Endothelial cell of umbilical vein (primary cell): ENCODE measurements around the gene DISP3. TPM values are rescaled to one million over a fixed set of nuclear protein-coding genes. Genes with fewer than 3 reads are reported as not detected.

Experiments used
- BruUV-seq: library from RNA; stranded (reverse); fragments of 400-500 nt; replicated peaks from 2 replicates; lab custom pipeline; 2021; lab: Mats Ljungman, UMichigan
- CTCF ChIA-PET: fragments of 300-600, 350-600 bp; sonication (Branson Sonifier 250); formaldehyde crosslinking; loops from one replicate; lab custom pipeline; 2021; ENCODE audit warnings: antibody characterized with exemption, inconsistent platforms; lab: Charles Lee
- POLR2A ChIA-PET: fragments of 300-600, 350-600 bp; sonication (Branson Sonifier 250); formaldehyde crosslinking; loops from one replicate; lab custom pipeline; 2021; ENCODE audit warnings: antibody characterized with exemption, inconsistent platforms; lab: Charles Lee
- DNase-seq: peaks from one replicate; pipeline ENCODE4 v3.0.0-alpha.2; 2011; ENCODE audit warnings: low read depth, low spot score
- FAIRE-seq: peaks from 2 replicates; lab custom pipeline; 2011; peaks lifted over from hg19 to GRCh38; lab: Jason Lieb, UNC
- H2AFZ ChIP-seq: 2 replicates; pipeline ENCODE4 v1.6.0; 2012; ENCODE audit warnings: low read depth, low read length, control low read depth, inconsistent platforms
- H3K27ac ChIP-seq: 2 replicates; pipeline ENCODE4 v1.5.1; 2011; ENCODE audit warnings: low read depth, mild to moderate bottlenecking, control low read depth, low read length, moderate library complexity; ENCODE audit not compliant: insufficient read depth
- H3K27me3 ChIP-seq, 2 experiments: 2 replicates each; pipeline versions ENCODE4 v1.6.0 to v1.6.1; 2011; ENCODE audit warnings: low read length in 2 of 2, mixed read lengths in 1 of 2; ENCODE audit not compliant: control insufficient read depth in 2 of 2, insufficient read depth in 2 of 2
- H3K36me3 ChIP-seq, 2 experiments: 2 replicates in 1 of 2; 3 replicates in 1 of 2; pipeline ENCODE4 v1.5.1; 2011; ENCODE audit warnings: low read length in 2 of 2, mild to moderate bottlenecking in 1 of 2, moderate library complexity in 1 of 2; ENCODE audit not compliant: control insufficient read depth in 2 of 2, insufficient read depth in 2 of 2; ENCODE audit errors: extremely low read depth in 1 of 2
- H3K4me1 ChIP-seq: 3 replicates; pipeline ENCODE4 v1.5.1; 2011; ENCODE audit warnings: mild to moderate bottlenecking, low read length; ENCODE audit not compliant: control insufficient read depth, insufficient read depth; ENCODE audit errors: extremely low read depth
- H3K4me2 ChIP-seq: 2 replicates; pipeline ENCODE4 v1.6.1; 2011; ENCODE audit warnings: low read length, control low read depth, mixed read lengths; ENCODE audit not compliant: insufficient read depth
- H3K4me3 ChIP-seq, 3 experiments: fragments of 200-600 bp in 1 of 3; sonication (generic), shearing (Covaris generic) in 1 of 3; replicated peaks in 1 of 3; 2 replicates each; pipeline ENCODE4 v1.5.1; 2011 to 2016; ENCODE audit warnings: control low read depth in 3 of 3, low read length in 3 of 3, mild to moderate bottlenecking in 2 of 3, inconsistent platforms in 1 of 3, low read depth in 1 of 3, moderate library complexity in 1 of 3; ENCODE audit not compliant: insufficient read depth in 1 of 3
- H3K79me2 ChIP-seq: 2 replicates; pipeline ENCODE4 v1.6.0; 2012; ENCODE audit warnings: low read length, inconsistent platforms; ENCODE audit not compliant: control insufficient read depth, insufficient read depth
- H3K9ac ChIP-seq: replicated peaks from 2 replicates; pipeline ENCODE3; 2011; ENCODE audit warnings: low read length, control low read depth; ENCODE audit not compliant: insufficient read depth; ENCODE audit errors: extremely low read depth
- H3K9me1 ChIP-seq: replicated peaks from 3 replicates; pipeline ENCODE4 v1.6.0; 2011; ENCODE audit warnings: mild to moderate bottlenecking, low read length; ENCODE audit not compliant: control insufficient read depth, insufficient read depth; ENCODE audit errors: extremely low read depth
- H3K9me3 ChIP-seq: replicated peaks from 2 replicates; pipeline ENCODE4 v1.5.1; 2012; ENCODE audit warnings: low read length, inconsistent platforms; ENCODE audit not compliant: control insufficient read depth, insufficient read depth
- H4K20me1 ChIP-seq: replicated peaks from 2 replicates; pipeline ENCODE3; 2011; ENCODE audit warnings: mild to moderate bottlenecking, low read length; ENCODE audit not compliant: control insufficient read depth, insufficient read depth; ENCODE audit errors: extremely low read depth
- FOS ChIP-seq: IDR thresholded peaks from 2 replicates; pipeline ENCODE4 v1.6.1; 2011; ENCODE audit warnings: mild to moderate bottlenecking, low read length, moderate library complexity, borderline replicate concordance; ENCODE audit not compliant: insufficient read depth
- GATA2 ChIP-seq: IDR thresholded peaks from 2 replicates; pipeline ENCODE4 v1.7.0; 2011; ENCODE audit warnings: low read depth, mild to moderate bottlenecking, moderate library complexity, mixed read lengths, low read length; ENCODE audit not compliant: insufficient read length, insufficient read depth
- JUN ChIP-seq: IDR thresholded peaks from 2 replicates; pipeline ENCODE4 v1.6.1; 2011; ENCODE audit warnings: borderline replicate concordance, low read depth; ENCODE audit not compliant: insufficient read length, insufficient read depth
- MYC ChIP-seq: IDR thresholded peaks from one replicate; pipeline ENCODE4 v1.6.1; 2011; ENCODE audit warnings: mild to moderate bottlenecking, low read depth, low read length
- POLR2A ChIP-seq: IDR thresholded peaks from 2 replicates; pipeline ENCODE4 v1.6.1; 2012; ENCODE audit warnings: low read depth, mild to moderate bottlenecking, control low read depth, low read length
- POLR2AphosphoS5 ChIP-seq: IDR thresholded peaks from 2 replicates; pipeline ENCODE4 v1.6.1; 2012; ENCODE audit warnings: low read depth, mild to moderate bottlenecking, control low read depth, low read length, moderate library complexity; ENCODE audit not compliant: insufficient read depth
- dilution Hi-C: fragments of 300-500 bp; cut with MboI; formaldehyde crosslinking; loops from one replicate; pipeline ENCODE4 v1.15.0; 2019; ENCODE audit warnings: low sequenced_read_pairs; ENCODE audit not compliant: extremely low pct_ligation_motif_present
- intact Hi-C: fragments of 100-400 bp; cut with micrococcal nuclease; formaldehyde crosslinking; loops from one replicate; pipeline ENCODE4 v1.10.0; 2022
- polyA plus RNA-seq, 4 experiments: library from polyadenylated mRNA; depleted of rRNA in 3 of 4; stranded (reverse) in 3 of 4; unstranded in 1 of 4; fragments of >200 nt; gene quantifications; 2 replicates each; pipeline versions ENCODE4 v1.2.1 to v1.2.3, GENCODE V29; 2011 to 2012; ENCODE audit warnings: missing spikeins in 1 of 4
- total RNA-seq: library from RNA; stranded (reverse); gene quantifications from 2 replicates; pipeline ENCODE4 v1.2.3, GENCODE V29; 2021
- TF ChIP-seq, protein P1 (sequence below): IDR thresholded peaks from 2 replicates; pipeline ENCODE4 v1.6.1; 2011; ENCODE audit not compliant: insufficient read depth, insufficient read length
- TF ChIP-seq, protein P2 (sequence below), 2 donors: IDR thresholded peaks; 1 replicate in 1 of 2; 2 replicates in 1 of 2; pipeline ENCODE4 v1.5.1; 2011; ENCODE audit warnings: low read length in 2 of 2, mild to moderate bottlenecking in 2 of 2, moderate library complexity in 2 of 2, control low read depth in 1 of 2, inconsistent platforms in 1 of 2, low read depth in 1 of 2; ENCODE audit not compliant: insufficient read depth in 1 of 2; ENCODE audit errors: extremely low read depth in 1 of 2

Gene DISP3
- total and polyA plus RNA-seq, 2 donors (not counting 3 experiments of a cell fraction or from before 2014, with no cell fraction given), result 0.26 to 0.49 TPM

DNA sequence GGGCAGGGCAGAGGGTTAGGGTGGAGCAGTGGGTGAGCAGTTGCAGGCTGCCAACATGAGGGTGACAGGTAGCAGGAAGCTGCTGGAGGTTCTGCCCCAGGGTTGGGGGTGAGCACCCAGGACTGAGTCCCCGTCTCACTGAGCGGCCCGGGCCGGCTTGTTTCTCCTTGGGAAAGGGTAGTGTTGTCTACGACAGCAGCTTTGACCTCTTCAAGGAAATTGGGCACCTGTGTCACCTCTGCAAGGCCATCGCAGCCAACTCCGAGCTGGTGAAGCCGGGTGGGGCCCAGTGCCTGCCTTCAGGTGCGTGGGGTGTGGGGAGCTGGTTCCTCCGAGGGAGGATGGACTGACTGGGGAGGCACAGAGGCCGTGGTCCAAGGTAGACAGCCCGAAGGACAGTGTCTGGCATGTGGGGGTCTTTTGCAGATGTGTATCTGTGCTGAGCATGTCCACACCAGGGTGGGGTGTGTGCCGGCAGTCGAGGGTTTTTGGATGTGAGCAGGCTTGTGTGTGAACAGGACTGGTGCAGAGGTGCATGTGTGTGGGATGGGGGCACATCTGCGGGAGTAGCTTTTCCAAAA is 51.9 kb downstream of the DISP3 start:
- Histone ChIP-seq H3K4me3 (no peak overlapping the region), H3K4me1 (no peaks in the 10 kb centered on the region), H3K9ac (no peak overlapping the region), H3K36me3 (no peaks in the 10 kb centered on the region), H3K9me3 (no peaks in the 10 kb centered on the region), H3K79me2 (no peaks in the 10 kb centered on the region), H2AFZ (no peak overlapping the region), H3K27me3 (no peaks in the 10 kb centered on the region), H4K20me1 (no peaks in the 10 kb centered on the region), H3K27ac (no peak overlapping the region), H3K9me1 (no peaks in the 10 kb centered on the region), H3K4me2 (no peak overlapping the region)
- dilution Hi-C loops, result no loop called here
- intact Hi-C loops, result no loop called here
- BruUV-seq, result no TSS peak
- TF ChIP-seq, protein P1, sequence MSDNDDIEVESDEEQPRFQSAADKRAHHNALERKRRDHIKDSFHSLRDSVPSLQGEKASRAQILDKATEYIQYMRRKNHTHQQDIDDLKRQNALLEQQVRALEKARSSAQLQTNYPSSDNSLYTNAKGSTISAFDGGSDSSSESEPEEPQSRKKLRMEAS, result no peak
- TF ChIP-seq GATA2, result no peak
- TF ChIP-seq POLR2A, result no peak
- TF ChIP-seq FOS, result no peak
- TF ChIP-seq POLR2AphosphoS5, result no peak
- no peak for TF ChIP-seq MYC
- TF ChIP-seq, protein P2, sequence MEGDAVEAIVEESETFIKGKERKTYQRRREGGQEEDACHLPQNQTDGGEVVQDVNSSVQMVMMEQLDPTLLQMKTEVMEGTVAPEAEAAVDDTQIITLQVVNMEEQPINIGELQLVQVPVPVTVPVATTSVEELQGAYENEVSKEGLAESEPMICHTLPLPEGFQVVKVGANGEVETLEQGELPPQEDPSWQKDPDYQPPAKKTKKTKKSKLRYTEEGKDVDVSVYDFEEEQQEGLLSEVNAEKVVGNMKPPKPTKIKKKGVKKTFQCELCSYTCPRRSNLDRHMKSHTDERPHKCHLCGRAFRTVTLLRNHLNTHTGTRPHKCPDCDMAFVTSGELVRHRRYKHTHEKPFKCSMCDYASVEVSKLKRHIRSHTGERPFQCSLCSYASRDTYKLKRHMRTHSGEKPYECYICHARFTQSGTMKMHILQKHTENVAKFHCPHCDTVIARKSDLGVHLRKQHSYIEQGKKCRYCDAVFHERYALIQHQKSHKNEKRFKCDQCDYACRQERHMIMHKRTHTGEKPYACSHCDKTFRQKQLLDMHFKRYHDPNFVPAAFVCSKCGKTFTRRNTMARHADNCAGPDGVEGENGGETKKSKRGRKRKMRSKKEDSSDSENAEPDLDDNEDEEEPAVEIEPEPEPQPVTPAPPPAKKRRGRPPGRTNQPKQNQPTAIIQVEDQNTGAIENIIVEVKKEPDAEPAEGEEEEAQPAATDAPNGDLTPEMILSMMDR (IDR thresholded peaks at IDR 0.05; ENCODE audit: extremely low read depth in 1 of 2, insufficient read depth in 1 of 2, low read depth in 1 of 2, low read length in 2 of 2), result no peak
- TF ChIP-seq JUN, result no peak
- ChIA-PET POLR2A (no interaction called here), CTCF (no interaction called here)
- FAIRE-seq (no peak), DNase-seq (no peak)
